H1 (cell line): Measurements from ENCODE around the gene NUDCD2. TPM values are rescaled to one million over a fixed set of nuclear protein-coding genes. Genes with fewer than 3 reads are reported as not detected.

Source experiments
- CTCF ChIA-PET: fragments of 300-600 bp; sonication (Branson Sonifier 250); formaldehyde crosslinking; loops from one replicate; lab custom pipeline; 2021; ENCODE audit not compliant: partially characterized antibody; lab: Charles Lee
- POLR2A ChIA-PET: fragments of 300-600 bp; sonication (Branson Sonifier 250); formaldehyde crosslinking; loops from one replicate; lab custom pipeline; 2021; ENCODE audit warnings: inconsistent platforms; ENCODE audit not compliant: partially characterized antibody; lab: Charles Lee
- DNase-seq, 2 experiments: peaks; one replicate each; pipeline versions ENCODE4 v3.0.0 to v3.0.0-alpha.2; 2010 to 2022; ENCODE audit warnings: low spot score in 2 of 2, low read depth in 1 of 2, mixed read lengths in 1 of 2
- FAIRE-seq: peaks from 2 replicates; lab custom pipeline; 2011; peaks lifted over from hg19 to GRCh38; lab: Jason Lieb, UNC
- H2AFZ ChIP-seq: 2 replicates; pipeline ENCODE4 v1.8.1; 2012; ENCODE audit warnings: low read length, inconsistent platforms
- H2AK5ac ChIP-seq: 2 replicates; pipeline ENCODE4 v1.6.1; 2013; ENCODE audit warnings: low read depth, low read length
- H2BK120ac ChIP-seq: replicated peaks from 2 replicates; pipeline ENCODE3; 2013; ENCODE audit warnings: low read depth, low read length, inconsistent platforms
- H2BK12ac ChIP-seq: 2 replicates; pipeline ENCODE4 v1.6.1; 2013; ENCODE audit warnings: low read depth, low read length
- H2BK15ac ChIP-seq: 2 replicates; pipeline ENCODE4 v1.6.1; 2013; ENCODE audit warnings: low read length
- H2BK20ac ChIP-seq: 2 replicates; pipeline ENCODE4 v1.6.1; 2013; ENCODE audit warnings: low read length
- H2BK5ac ChIP-seq: 2 replicates; pipeline ENCODE4 v1.6.1; 2013; ENCODE audit warnings: low read depth, low read length
- H3K14ac ChIP-seq: 2 replicates; pipeline ENCODE4 v1.6.1; 2013; ENCODE audit warnings: inconsistent platforms; ENCODE audit not compliant: insufficient read length
- H3K18ac ChIP-seq: 2 replicates; pipeline ENCODE4 v1.6.1; 2013; ENCODE audit warnings: low read length; ENCODE audit errors: extremely low read depth
- H3K23ac ChIP-seq: 2 replicates; pipeline ENCODE4 v1.6.1; 2013; ENCODE audit warnings: inconsistent platforms; ENCODE audit not compliant: insufficient read length
- H3K23me2 ChIP-seq: 2 replicates; pipeline ENCODE4 v1.6.1; 2013; ENCODE audit warnings: low read depth, low read length
- H3K27ac ChIP-seq: 2 replicates; pipeline ENCODE4 v1.6.1; 2011; ENCODE audit warnings: low read depth, low read length, inconsistent platforms
- H3K27me3 ChIP-seq, 4 experiments: replicated peaks in 1 of 4; 1 replicate in 1 of 4; 2 replicates in 3 of 4; pipeline versions ENCODE4 v1.6.1 to v1.8.1; 2011 to 2013; ENCODE audit warnings: low read length in 3 of 4, mild to moderate bottlenecking in 3 of 4, inconsistent platforms in 2 of 4, mixed read lengths in 2 of 4, moderate library complexity in 1 of 4; ENCODE audit not compliant: control insufficient read depth in 3 of 4, insufficient read depth in 3 of 4; ENCODE audit errors: extremely low read depth in 1 of 4
- H3K36me3 ChIP-seq, 4 experiments: 2 replicates each; pipeline versions ENCODE4 v1.6.1 to v1.8.1; 2011 to 2013; ENCODE audit warnings: mild to moderate bottlenecking in 4 of 4, low read length in 3 of 4, moderate library complexity in 2 of 4, control low read depth in 1 of 4, inconsistent platforms in 1 of 4; ENCODE audit not compliant: insufficient read depth in 4 of 4, control insufficient read depth in 2 of 4
- H3K4ac ChIP-seq: replicated peaks from 2 replicates; pipeline ENCODE3; 2013; ENCODE audit warnings: low read length, low read depth, mixed read lengths, inconsistent platforms; ENCODE audit not compliant: insufficient read length
- H3K4me1 ChIP-seq, 4 experiments: replicated peaks in 1 of 4; 1 replicate in 1 of 4; 2 replicates in 3 of 4; pipeline versions ENCODE4 v1.6.1 to v1.8.1; 2011 to 2013; ENCODE audit warnings: low read length in 3 of 4, inconsistent platforms in 2 of 4, mixed read lengths in 1 of 4; ENCODE audit not compliant: insufficient read depth in 4 of 4, control insufficient read depth in 3 of 4
- H3K4me2 ChIP-seq, 2 experiments: 2 replicates each; pipeline versions ENCODE4 v1.6.1 to v1.8.1; 2011 to 2013; ENCODE audit warnings: low read depth in 2 of 2, low read length in 2 of 2, control low read depth in 1 of 2, inconsistent platforms in 1 of 2, mild to moderate bottlenecking in 1 of 2; ENCODE audit not compliant: insufficient read depth in 1 of 2
- H3K4me3 ChIP-seq, 4 experiments: fragments of 200-600, 300-600 bp in 1 of 4; sonication (generic), shearing (Covaris generic), sonication (Bioruptor Twin) in 1 of 4; 2 replicates each; pipeline versions ENCODE4 v1.5.1 to v1.8.1; 2011 to 2016; ENCODE audit warnings: low read length in 4 of 4, low read depth in 3 of 4, control low read depth in 2 of 4, inconsistent platforms in 2 of 4, mild to moderate bottlenecking in 2 of 4, mixed read lengths in 1 of 4, moderate library complexity in 1 of 4; ENCODE audit not compliant: insufficient read depth in 2 of 4; ENCODE audit errors: extremely low read depth in 1 of 4
- H3K56ac ChIP-seq: replicated peaks from 2 replicates; pipeline ENCODE3; 2013; ENCODE audit warnings: low read depth, mild to moderate bottlenecking, mixed read lengths, low read length, inconsistent platforms; ENCODE audit not compliant: insufficient read length
- H3K79me1 ChIP-seq: 2 replicates; pipeline ENCODE4 v1.6.1; 2013; ENCODE audit warnings: low read depth, low read length, control low read depth
- H3K79me2 ChIP-seq, 2 experiments: 2 replicates each; pipeline versions ENCODE4 v1.6.1 to v1.8.1; 2012 to 2013; ENCODE audit warnings: low read length in 2 of 2, mild to moderate bottlenecking in 2 of 2, inconsistent platforms in 1 of 2; ENCODE audit not compliant: insufficient read depth in 2 of 2, control insufficient read depth in 1 of 2
- H3K9ac ChIP-seq, 4 experiments: replicated peaks in 1 of 4; 1 replicate in 1 of 4; 2 replicates in 3 of 4; pipeline versions ENCODE4 v1.6.1 to v1.8.1; 2011 to 2013; ENCODE audit warnings: low read depth in 3 of 4, low read length in 3 of 4, control low read depth in 2 of 4, mild to moderate bottlenecking in 2 of 4, moderate library complexity in 2 of 4, inconsistent platforms in 1 of 4; ENCODE audit errors: extremely low read depth in 1 of 4
- H3K9me3 ChIP-seq, 2 experiments: 2 replicates each; pipeline versions ENCODE4 v1.6.1 to v1.8.1; 2012 to 2013; ENCODE audit warnings: mild to moderate bottlenecking in 2 of 2, moderate library complexity in 2 of 2, control low read depth in 1 of 2, inconsistent platforms in 1 of 2, low read depth in 1 of 2, low read length in 1 of 2, mixed read lengths in 1 of 2; ENCODE audit not compliant: insufficient read depth in 2 of 2
- H4K20me1 ChIP-seq, 2 experiments: replicated peaks in 1 of 2; 2 replicates each; pipeline versions ENCODE3 to v1.8.1; 2011 to 2013; ENCODE audit warnings: inconsistent platforms in 2 of 2, low read length in 2 of 2, mild to moderate bottlenecking in 1 of 2; ENCODE audit not compliant: insufficient read depth in 2 of 2, control insufficient read depth in 1 of 2
- H4K5ac ChIP-seq: 2 replicates; pipeline ENCODE4 v1.6.1; 2013; ENCODE audit warnings: low read length, low read depth, mixed read lengths, inconsistent platforms; ENCODE audit not compliant: insufficient read length
- H4K8ac ChIP-seq: 2 replicates; pipeline ENCODE4 v1.8.0; 2013; ENCODE audit warnings: mild to moderate bottlenecking, moderate library complexity, low read length, inconsistent platforms; ENCODE audit not compliant: insufficient read depth; ENCODE audit errors: extremely low read depth
- H4K91ac ChIP-seq: replicated peaks from 2 replicates; pipeline ENCODE3; 2013; ENCODE audit warnings: low read length, mixed read lengths, inconsistent platforms; ENCODE audit not compliant: insufficient read length
- BCL11A ChIP-seq, 2 experiments: IDR thresholded peaks; one replicate each; pipeline ENCODE4 v1.6.1; 2011; ENCODE audit warnings: low read depth in 2 of 2, low read length in 2 of 2, mild to moderate bottlenecking in 2 of 2
- BRCA1 ChIP-seq: IDR thresholded peaks from 2 replicates; pipeline ENCODE4 v1.6.1; 2012; ENCODE audit warnings: low read depth, low read length, improper control_type of control experiment
- CBX5 ChIP-seq: fragments of 300-800, 300-1000 bp; sonication (generic); IDR thresholded peaks from 2 replicates; pipeline ENCODE4 v1.7.1; 2016; ENCODE audit warnings: antibody characterized with exemption, low read length, low read depth
- EP300 ChIP-seq, 2 experiments: IDR thresholded peaks; 1 replicate in 1 of 2; 2 replicates in 1 of 2; pipeline ENCODE4 v1.6.1; 2011 to 2012; ENCODE audit warnings: low read depth in 2 of 2, low read length in 2 of 2, mild to moderate bottlenecking in 2 of 2, borderline replicate concordance in 1 of 2, inconsistent platforms in 1 of 2, moderate library complexity in 1 of 2
- JUND ChIP-seq: IDR thresholded peaks from 2 replicates; pipeline ENCODE4 v1.6.1; 2011; ENCODE audit warnings: mild to moderate bottlenecking, improper control_type of control experiment, low read length
- MAFK ChIP-seq: IDR thresholded peaks from 2 replicates; pipeline ENCODE4 v1.6.1; 2012; ENCODE audit warnings: low read depth, mild to moderate bottlenecking, improper control_type of control experiment, low read length
- NANOG ChIP-seq: IDR thresholded peaks from 2 replicates; pipeline ENCODE4 v1.6.1; 2011; ENCODE audit warnings: low read length, low read depth, mild to moderate bottlenecking, inconsistent platforms; ENCODE audit not compliant: insufficient read depth, poor library complexity, severe bottlenecking
- SIRT6 ChIP-seq: IDR thresholded peaks from one replicate; pipeline ENCODE4 v1.7.1; 2012; ENCODE audit warnings: low read length, inconsistent platforms
- TAF1 ChIP-seq: IDR thresholded peaks from 2 replicates; pipeline ENCODE4 v1.6.1; 2011; ENCODE audit warnings: mild to moderate bottlenecking, low read depth, low read length
- WGBS, 2 experiments: shearing (Covaris generic) in 1 of 2; methylation state at CpG; one replicate each; pipeline versions ENCODE4 v1.1.6 to v1.1.7; 2013 to 2015; ENCODE audit warnings: low lambda C conversion rate in 2 of 2, mixed read lengths in 2 of 2, inconsistent platforms in 1 of 2, low coverage in 1 of 2, missing lambda C conversion rate in 1 of 2; ENCODE audit not compliant: insufficient replicate concordance in 2 of 2, insufficient coverage in 1 of 2, insufficient read length in 1 of 2; ENCODE audit errors: extremely low coverage in 1 of 2, missing lambda C conversion rate in 1 of 2; 5-methylcytosine and 5-hydroxymethylcytosine counted together
- polyA plus RNA-seq, 7 experiments: library from polyadenylated mRNA; depleted of rRNA in 3 of 7; stranded (reverse) in 5 of 7; unstranded in 2 of 7; fragments of >200 nt in 5 of 7; fragments of 200-250 nt in 2 of 7; gene quantifications; 1 replicate in 5 of 7; 2 replicates in 1 of 7; 4 replicates in 1 of 7; pipeline versions ENCODE4 v1.2.1 to v1.2.3, GENCODE V29; 2011 to 2013; ENCODE audit warnings: missing spikeins in 2 of 7, mixed read lengths in 2 of 7
- total RNA-seq: library from RNA; stranded (reverse); fragmentation: NEBNext Ultra II Directional; extraction: Animal tissue kit (Norgen Biotek cat#: 25700); gene quantifications from 2 replicates; pipeline ENCODE4 v1.2.1, GENCODE V29; 2021

The NUDCD2 gene
- total and polyA plus RNA-seq, 2 of the 8 experiments (the other 6 are each of a cell fraction or from before 2014, with no cell fraction given): 12.2 to 59.5 TPM

- H3K4ac ChIP-seq: no peak overlapping the region
- H3K27me3 ChIP-seq: no peaks in the 10 kb centered on the region
- H3K14ac ChIP-seq: no peak overlapping the region
- H2BK20ac ChIP-seq: no peak overlapping the region
- H2AK5ac ChIP-seq: no peak overlapping the region
- H4K91ac ChIP-seq: no peak overlapping the region
- no peaks in the 10 kb centered on the region for H4K20me1 ChIP-seq
- WGBS, 2 experiments: 82% methylated on average over 1 of the region's 1 CpG; no CpG with 5 or more reads in 1 of the 2 experiments
- H2BK15ac ChIP-seq: no peak overlapping the region
- no peaks in the 10 kb centered on the region for H3K4me1 ChIP-seq
- H3K56ac ChIP-seq: no peak overlapping the region
- no peak overlapping the region for H3K9ac ChIP-seq
- H4K8ac ChIP-seq: no peak overlapping the region
- FAIRE-seq (no peak), DNase-seq (no peak)
- H3K79me1 ChIP-seq: no peaks in the 10 kb centered on the region
- no peak overlapping the region for H2BK12ac ChIP-seq
- H2BK5ac ChIP-seq: no peak overlapping the region
- H3K23me2 ChIP-seq: no peaks in the 10 kb centered on the region
- no peaks in the 10 kb centered on the region for H3K79me2 ChIP-seq
- H3K4me3 ChIP-seq: no peak overlapping the region
- ChIA-PET CTCF (interaction anchor here (0.8 to 1.1 kb wide), 2 partner anchors 16 to 118 kb away, joined by 3 read pairs; no protein-coding TSS in a partner anchor), POLR2A (no interaction called here)
- H3K4me2 ChIP-seq: no peak overlapping the region
- no peak overlapping the region for H3K23ac ChIP-seq
- H2AFZ ChIP-seq: no peak overlapping the region
- no peak overlapping the region for H3K18ac ChIP-seq
- no peak overlapping the region for H3K27ac ChIP-seq
- no peak overlapping the region for H4K5ac ChIP-seq
- no peaks in the 10 kb centered on the region; a peak in 1 of 8 replicates for H3K36me3 ChIP-seq
- no peaks in the 10 kb centered on the region for H3K9me3 ChIP-seq
- no peak overlapping the region for H2BK120ac ChIP-seq
- TF ChIP-seq NANOG (no peak), CBX5 (no peak), SIRT6 (no peak), TAF1 (no peak), EP300 (IDR thresholded peaks at IDR 0.05; ENCODE audit: borderline replicate concordance in 1 of 2, low read depth in 2 of 2, low read length in 2 of 2) (no peak), MAFK (no peak), JUND (no peak), BCL11A (IDR thresholded peaks at IDR 0.05; ENCODE audit: low read depth in 2 of 2, low read length in 2 of 2) (no peak), BRCA1 (no peak)
These were observed 35.1 kb downstream of the NUDCD2 start for GRCh38 chr5:163424836-163425235.
